ENCODE data around the gene KIT. TPM values are rescaled to one million over a fixed set of nuclear protein-coding genes. Genes with fewer than 3 reads are reported as not detected.

KIT gene
- total RNA-seq, 2 experiments from 2014 or later: 0.29 to 0.79 TPM

DNA sequence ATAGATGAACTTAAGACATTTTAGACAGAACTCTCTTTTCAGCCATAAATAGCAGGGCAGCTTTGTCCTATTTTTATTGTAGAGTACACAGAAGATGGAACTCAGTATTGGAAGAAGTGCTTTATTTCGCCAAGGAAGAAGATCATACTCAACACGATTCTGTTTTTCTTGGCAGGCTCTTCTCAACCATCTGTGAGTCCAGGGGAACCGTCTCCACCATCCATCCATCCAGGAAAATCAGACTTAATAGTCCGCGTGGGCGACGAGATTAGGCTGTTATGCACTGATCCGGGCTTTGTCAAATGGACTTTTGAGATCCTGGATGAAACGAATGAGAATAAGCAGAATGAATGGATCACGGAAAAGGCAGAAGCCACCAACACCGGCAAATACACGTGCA lies 37.6 kb downstream of the KIT start:
- H3K4me1 Mint-ChIP-seq: no peaks in the 10 kb centered on the region
- H3K4me3 Mint-ChIP-seq: no peak overlapping the region
- ChIA-PET POLR2A (no interaction called here), CTCF (no interaction called here)
- H3K9me3 Mint-ChIP-seq: no peaks in the 10 kb centered on the region
- no peak overlapping the region for H3K27ac Mint-ChIP-seq
- no peak for DNase-seq
- peaks cover 7% of the 10 kb centered on the region for H3K27me3 Mint-ChIP-seq
- H3K36me3 Mint-ChIP-seq (ENCODE audit: low read depth): no peaks in the 10 kb centered on the region

DNA sequence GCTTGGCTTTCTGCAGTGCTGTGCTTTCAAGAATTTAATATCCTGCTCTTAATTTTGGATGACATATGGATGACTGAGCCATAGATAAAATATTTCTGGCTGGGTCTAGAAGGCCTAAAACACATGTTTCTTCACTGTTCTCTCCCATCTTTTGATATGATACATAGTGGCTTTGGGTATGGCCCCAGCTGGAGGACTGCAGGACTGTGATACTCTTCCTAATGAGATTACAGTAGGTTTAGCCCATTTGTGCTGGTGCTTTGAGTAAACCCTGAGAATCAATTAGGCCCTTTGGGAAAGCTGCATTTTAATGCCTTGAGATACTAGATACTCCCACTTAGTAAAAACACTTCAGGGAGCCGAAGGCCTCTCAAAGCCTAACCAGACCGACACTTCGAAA lies 38.0 kb downstream of the KIT start:
- H3K27me3 Mint-ChIP-seq: peaks cover 7% of the 10 kb centered on the region
- POLR2A ChIA-PET: no interaction called here
- DNase-seq: no peak
- H3K9me3 Mint-ChIP-seq: no peaks in the 10 kb centered on the region
- H3K4me3 Mint-ChIP-seq: no peak overlapping the region
- no peaks in the 10 kb centered on the region for H3K36me3 Mint-ChIP-seq (ENCODE audit: low read depth)
- no peak overlapping the region for H3K27ac Mint-ChIP-seq
- CTCF ChIA-PET: no interaction called here
- H3K4me1 Mint-ChIP-seq: no peaks in the 10 kb centered on the region

DNA sequence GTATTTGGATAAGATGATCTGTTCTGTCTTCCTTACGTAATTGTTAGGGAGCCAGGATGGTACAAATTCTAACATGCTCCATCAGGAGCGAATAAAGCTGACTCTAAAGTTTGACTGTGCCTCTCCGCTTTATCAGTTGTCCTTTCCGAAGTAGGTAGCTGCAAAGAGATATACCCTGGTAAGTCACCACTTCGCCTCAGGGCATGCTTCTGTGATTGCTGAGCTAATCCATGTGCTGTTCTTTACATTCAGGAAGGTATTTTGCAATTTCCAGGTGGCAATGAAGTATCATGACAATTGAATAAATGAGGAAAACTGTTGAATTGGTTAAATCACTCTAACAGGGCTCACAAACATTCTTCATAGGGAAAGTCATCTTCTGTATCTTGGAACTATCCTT lies 38.9 kb downstream of the KIT start:
- no peak for DNase-seq
- Mint-ChIP-seq H3K4me3 (no peak overlapping the region), H3K4me1 (no peaks in the 10 kb centered on the region), H3K27me3 (peaks cover 7% of the 10 kb centered on the region), H3K9me3 (no peaks in the 10 kb centered on the region), H3K27ac (no peak overlapping the region), H3K36me3 (ENCODE audit: low read depth) (no peaks in the 10 kb centered on the region)
- ChIA-PET CTCF (interaction anchor here (0.5 kb wide), 1 partner anchor 15 kb away, joined by 5 read pairs; no protein-coding TSS in a partner anchor), POLR2A (no interaction called here)

DNA sequence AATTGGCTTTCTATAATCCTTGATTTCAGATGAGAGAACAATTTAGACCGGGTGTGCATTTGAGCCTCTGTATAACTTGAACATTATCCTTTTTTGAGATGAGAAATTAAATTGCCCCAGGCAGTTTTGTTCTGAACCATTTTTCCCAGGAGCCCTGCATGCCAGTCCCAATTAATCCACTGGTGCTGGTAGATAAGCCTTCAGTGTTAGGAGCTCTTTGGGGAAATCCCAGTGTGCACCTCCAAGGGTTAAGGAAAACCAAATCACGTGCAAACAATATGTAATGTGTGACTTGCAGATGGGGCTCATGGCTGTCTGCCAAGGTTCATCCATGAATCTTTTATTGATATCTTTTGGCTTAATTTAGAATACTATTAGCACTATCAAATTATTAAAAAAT lies 43.2 kb downstream of the KIT start:
- Mint-ChIP-seq H3K4me1 (no peaks in the 10 kb centered on the region), H3K27ac (no peak overlapping the region), H3K27me3 (peaks cover 8% of the 10 kb centered on the region), H3K4me3 (no peak overlapping the region), H3K36me3 (ENCODE audit: low read depth) (no peaks in the 10 kb centered on the region), H3K9me3 (no peaks in the 10 kb centered on the region)
- ChIA-PET CTCF (no interaction called here), POLR2A (no interaction called here)
- DNase-seq: no peak

DNA sequence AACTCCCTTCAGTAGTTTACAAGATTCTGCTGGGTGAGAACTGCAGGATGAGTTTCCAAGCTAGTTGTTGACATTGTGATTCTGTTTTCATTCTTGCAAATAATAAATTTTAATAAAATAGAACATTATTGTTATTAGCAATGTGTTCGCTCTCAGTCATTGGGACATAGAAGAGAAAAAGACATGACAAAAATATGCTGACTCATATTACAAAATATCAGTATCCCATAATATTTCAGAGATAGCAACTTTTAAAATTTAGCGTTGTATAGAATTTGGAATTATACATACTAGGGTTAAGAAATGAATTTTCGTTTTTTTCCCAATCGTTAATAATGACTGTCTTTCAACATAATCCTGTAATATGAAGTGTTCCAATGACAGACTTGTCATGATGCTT lies 45.4 kb downstream of the KIT start:
- H3K27me3 Mint-ChIP-seq: peaks cover 8% of the 10 kb centered on the region
- no peak overlapping the region for H3K4me3 Mint-ChIP-seq
- H3K27ac Mint-ChIP-seq: no peak overlapping the region
- POLR2A ChIA-PET: no interaction called here
- DNase-seq: no peak
- no peaks in the 10 kb centered on the region for H3K4me1 Mint-ChIP-seq
- no peaks in the 10 kb centered on the region for H3K36me3 Mint-ChIP-seq (ENCODE audit: low read depth)
- CTCF ChIA-PET: no interaction called here
- H3K9me3 Mint-ChIP-seq: no peaks in the 10 kb centered on the region

DNA sequence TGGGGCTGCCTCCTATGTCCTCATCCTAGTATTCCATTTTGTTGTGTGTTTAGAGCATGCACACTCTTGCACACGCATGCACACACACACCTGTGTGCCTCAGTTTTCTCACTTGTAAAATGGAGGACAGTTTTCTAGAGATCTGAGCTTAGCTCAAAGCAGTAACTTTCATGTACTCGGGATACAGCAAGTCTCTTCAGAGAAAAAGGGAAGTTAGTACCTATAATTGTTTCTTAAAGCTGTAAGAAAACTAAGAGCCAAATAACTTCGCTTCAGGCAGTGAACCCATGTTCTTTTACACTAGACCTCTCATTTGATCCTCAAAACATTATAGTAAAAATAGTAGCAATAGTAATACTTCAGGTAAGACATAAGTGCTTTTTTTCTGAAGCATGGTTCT lies 49.6 kb downstream of the KIT start:
- Mint-ChIP-seq H3K27ac (no peak overlapping the region), H3K36me3 (ENCODE audit: low read depth) (no peaks in the 10 kb centered on the region), H3K4me3 (no peak overlapping the region), H3K27me3 (peaks cover 3% of the 10 kb centered on the region), H3K4me1 (peaks cover 11% of the 10 kb centered on the region), H3K9me3 (peaks cover 2% of the 10 kb centered on the region)
- ChIA-PET CTCF (interaction anchor here (0.6 kb wide), 1 partner anchor 301 kb away, joined by 3 read pairs; no protein-coding TSS in a partner anchor), POLR2A (no interaction called here)
- no peak for DNase-seq

DNA sequence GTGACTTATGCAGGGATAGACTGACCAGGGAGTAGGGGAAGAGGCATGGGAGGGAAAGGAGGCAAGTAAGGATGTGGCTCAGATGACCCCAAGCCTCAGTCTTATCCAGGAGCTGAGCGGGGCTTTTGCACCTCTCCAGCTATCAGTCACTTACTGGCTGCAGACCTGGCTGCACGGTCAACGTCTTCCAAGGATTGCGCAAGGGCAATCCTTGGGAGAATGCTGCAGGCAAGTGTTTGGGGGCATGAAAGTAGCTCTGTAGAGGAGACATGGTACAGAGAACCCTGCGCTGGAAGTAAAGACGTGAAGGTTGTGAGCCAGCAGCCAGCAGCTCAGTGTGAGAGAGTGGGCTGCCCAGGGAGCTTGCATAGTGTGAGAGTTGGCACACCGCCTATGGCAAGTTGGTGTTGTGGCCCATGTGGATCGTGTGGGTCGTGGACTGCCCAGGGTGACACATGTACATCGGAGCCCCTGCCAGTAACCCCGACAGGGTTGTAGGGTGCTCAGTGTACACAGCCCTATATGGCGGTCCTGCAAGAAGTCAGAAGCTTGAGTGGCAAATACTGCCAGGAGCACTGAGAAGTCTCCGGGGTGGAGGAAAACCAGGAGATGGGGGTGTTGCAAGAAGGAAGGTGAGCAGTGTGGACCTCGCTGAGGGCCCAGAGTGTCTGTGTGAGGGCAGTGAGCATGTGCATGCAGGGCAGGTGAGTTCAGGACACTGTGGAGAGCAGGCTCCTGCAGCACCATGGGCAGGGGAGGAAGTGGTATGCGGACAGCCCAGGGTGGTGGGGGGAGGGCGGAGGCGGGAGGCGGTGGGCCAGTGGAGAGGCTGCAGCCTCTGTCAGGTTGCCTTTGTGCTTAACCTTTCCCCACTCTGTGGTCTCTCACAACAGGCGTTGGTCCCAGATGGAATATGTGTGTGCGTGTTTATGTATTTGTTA lies 50.9 kb downstream of the KIT start:
- DNase-seq: no peak
- Mint-ChIP-seq H3K4me3 (no peak overlapping the region), H3K4me1 (peaks cover 11% of the 10 kb centered on the region), H3K9me3 (peaks cover 2% of the 10 kb centered on the region), H3K36me3 (ENCODE audit: low read depth) (no peaks in the 10 kb centered on the region), H3K27ac (no peak overlapping the region), H3K27me3 (peaks cover 4% of the 10 kb centered on the region)
- POLR2A ChIA-PET: no interaction called here
- CTCF ChIA-PET: no interaction called here

DNA sequence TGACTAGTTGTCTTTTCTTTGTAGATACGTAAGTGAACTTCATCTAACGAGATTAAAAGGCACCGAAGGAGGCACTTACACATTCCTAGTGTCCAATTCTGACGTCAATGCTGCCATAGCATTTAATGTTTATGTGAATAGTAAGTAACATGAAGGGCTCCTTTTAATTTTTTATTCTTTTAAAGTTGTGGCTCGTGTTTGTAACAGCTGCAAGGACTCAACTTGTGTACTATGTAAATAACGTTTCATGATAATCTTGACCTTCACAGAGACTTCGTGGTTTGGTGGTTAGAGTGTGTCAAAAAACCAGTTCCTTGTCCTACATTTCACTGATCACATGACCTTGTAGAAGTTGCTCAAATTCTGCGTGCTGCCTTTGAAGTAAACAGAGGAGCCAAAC lies 51.6 kb downstream of the KIT start:
- Mint-ChIP-seq H3K27ac (no peak overlapping the region), H3K36me3 (ENCODE audit: low read depth) (no peaks in the 10 kb centered on the region), H3K4me1 (peaks cover 11% of the 10 kb centered on the region), H3K4me3 (no peak overlapping the region), H3K27me3 (peaks cover 4% of the 10 kb centered on the region), H3K9me3 (peaks cover 2% of the 10 kb centered on the region)
- no peak for DNase-seq
- ChIA-PET POLR2A (no interaction called here), CTCF (interaction anchor here (1.2 kb wide), 1 partner anchor 38 kb away, joined by 3 read pairs; no protein-coding TSS in a partner anchor)

DNA sequence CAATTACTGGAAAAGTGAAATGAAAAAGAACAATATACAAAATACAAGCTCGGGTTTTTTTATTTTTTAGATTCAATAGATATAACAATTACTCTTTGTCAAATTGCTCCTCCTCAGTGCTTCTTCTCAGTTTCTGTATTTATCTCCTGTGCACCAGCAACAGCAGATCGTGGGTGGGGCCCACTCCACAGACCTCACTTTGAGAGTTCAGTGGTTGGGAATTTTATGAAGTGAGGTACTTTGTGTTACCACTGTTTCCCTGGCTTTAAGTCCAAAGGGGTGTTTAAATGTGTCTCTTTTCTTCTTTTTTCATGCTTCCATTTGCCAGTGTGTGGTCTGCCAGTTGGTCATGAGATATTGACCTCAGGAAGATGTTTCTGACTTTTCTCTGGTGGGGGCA lies 54.4 kb downstream of the KIT start:
- Mint-ChIP-seq H3K4me1 (peaks cover 11% of the 10 kb centered on the region), H3K4me3 (no peak overlapping the region), H3K27ac (no peak overlapping the region), H3K36me3 (ENCODE audit: low read depth) (no peaks in the 10 kb centered on the region), H3K9me3 (peaks cover 2% of the 10 kb centered on the region), H3K27me3 (peaks cover 8% of the 10 kb centered on the region)
- CTCF ChIA-PET: no interaction called here
- POLR2A ChIA-PET: no interaction called here
- DNase-seq: no peak

DNA sequence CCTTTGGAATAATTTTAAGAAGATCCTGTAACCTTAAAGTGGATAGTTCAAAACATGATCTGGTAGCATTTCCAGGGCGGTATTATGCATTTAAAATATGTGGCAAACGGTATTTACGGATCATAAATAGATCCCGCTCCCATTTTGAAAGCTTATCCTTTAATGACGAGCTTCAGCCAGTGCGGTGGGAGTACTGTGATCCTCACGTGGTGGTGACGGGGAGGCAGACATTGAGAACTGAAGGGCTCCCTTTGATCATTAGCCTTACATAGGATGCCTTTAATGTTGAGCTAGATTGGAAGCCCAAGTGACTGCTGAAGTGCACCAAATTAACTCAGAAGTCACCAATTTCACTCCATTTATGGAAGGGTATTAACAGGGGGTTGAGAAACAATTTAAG lies 56.9 kb downstream of the KIT start:
- peaks cover 7% of the 10 kb centered on the region for H3K4me1 Mint-ChIP-seq
- H3K9me3 Mint-ChIP-seq: peaks cover under 1% of the 10 kb centered on the region
- POLR2A ChIA-PET: no interaction called here
- no peak overlapping the region for H3K4me3 Mint-ChIP-seq
- peaks cover 8% of the 10 kb centered on the region for H3K27me3 Mint-ChIP-seq
- DNase-seq: no peak
- H3K36me3 Mint-ChIP-seq (ENCODE audit: low read depth): no peaks in the 10 kb centered on the region
- CTCF ChIA-PET: no interaction called here
- no peak overlapping the region for H3K27ac Mint-ChIP-seq

DNA sequence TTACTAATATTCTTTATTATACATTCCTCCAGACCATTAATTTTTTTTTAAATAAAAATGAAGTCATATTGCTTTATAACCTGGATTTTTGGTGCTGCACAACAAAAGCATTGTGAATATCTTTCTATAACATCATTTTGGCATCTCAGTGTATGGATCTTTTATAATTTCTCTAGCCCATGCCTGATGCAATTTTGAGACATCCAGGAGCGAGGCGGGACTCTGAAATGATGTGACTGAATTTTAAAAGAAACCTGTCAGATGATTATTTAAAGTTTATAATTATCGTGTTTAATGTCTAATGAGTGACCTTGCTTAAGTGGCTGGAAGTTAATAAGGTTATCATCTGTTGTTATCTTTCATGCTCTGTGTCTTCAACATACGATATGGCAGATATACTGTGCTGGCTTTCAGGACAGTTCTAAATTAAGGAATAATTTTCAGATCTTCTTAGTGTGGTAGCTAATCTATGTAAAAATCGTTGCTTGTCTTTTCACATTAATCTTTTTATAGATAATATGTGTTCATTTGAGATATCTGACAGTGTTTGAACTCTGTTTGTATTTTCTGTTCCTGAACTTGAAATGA lies 58.8 kb downstream of the KIT start:
- no peak overlapping the region for H3K4me3 Mint-ChIP-seq
- ChIA-PET CTCF (no interaction called here), POLR2A (no interaction called here)
- no peaks in the 10 kb centered on the region for H3K36me3 Mint-ChIP-seq (ENCODE audit: low read depth)
- DNase-seq: no peak
- no peaks in the 10 kb centered on the region for H3K4me1 Mint-ChIP-seq
- H3K27ac Mint-ChIP-seq: no peak overlapping the region
- no peaks in the 10 kb centered on the region for H3K9me3 Mint-ChIP-seq
- peaks cover 8% of the 10 kb centered on the region for H3K27me3 Mint-ChIP-seq

DNA sequence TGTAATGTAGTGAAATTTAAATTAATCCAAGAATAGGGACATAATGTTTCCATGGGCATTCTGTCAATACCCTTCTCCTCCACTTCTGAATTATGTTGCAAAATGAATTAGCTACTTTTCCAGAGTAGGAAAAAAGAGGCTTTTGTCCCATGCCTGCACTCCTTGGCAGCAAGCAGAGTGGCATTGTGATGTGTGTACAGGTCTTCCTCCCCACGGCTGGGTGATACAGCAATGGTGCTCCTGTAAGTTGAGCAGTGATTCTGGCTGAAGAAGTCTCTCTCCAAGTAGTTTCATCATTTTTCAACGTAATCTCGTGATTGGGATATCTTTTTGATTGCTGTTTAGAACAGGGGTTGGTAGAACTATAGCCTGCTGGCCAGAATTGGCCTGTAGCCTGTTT lies 59.9 kb downstream of the KIT start:
- Mint-ChIP-seq H3K27ac (no peak overlapping the region), H3K4me1 (no peaks in the 10 kb centered on the region), H3K36me3 (ENCODE audit: low read depth) (no peaks in the 10 kb centered on the region), H3K9me3 (no peaks in the 10 kb centered on the region), H3K27me3 (peaks cover 8% of the 10 kb centered on the region), H3K4me3 (no peak overlapping the region)
- ChIA-PET POLR2A (no interaction called here), CTCF (no interaction called here)
- no peak for DNase-seq

DNA sequence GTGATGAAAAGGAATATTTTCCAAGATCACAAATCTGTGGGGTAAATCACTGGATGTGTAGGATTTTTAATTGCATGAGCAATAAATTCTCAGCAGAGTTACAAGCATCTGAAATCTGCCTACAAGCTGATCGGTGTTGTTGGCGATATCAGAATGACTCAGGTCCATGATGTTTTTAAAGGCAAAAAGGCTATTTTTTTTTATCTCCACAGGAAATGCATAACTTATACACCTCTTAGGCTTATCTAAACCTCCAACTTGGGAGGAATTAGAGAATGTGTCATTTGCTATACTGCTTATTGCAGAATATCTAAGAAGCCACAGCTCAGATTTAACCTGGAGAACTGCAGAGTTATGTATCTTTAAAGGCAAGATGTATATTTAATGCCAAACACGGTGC lies 61.6 kb downstream of the KIT start:
- DNase-seq: no peak
- Mint-ChIP-seq H3K4me1 (no peaks in the 10 kb centered on the region), H3K27me3 (peaks cover 7% of the 10 kb centered on the region), H3K36me3 (ENCODE audit: low read depth) (no peaks in the 10 kb centered on the region), H3K27ac (no peak overlapping the region), H3K9me3 (no peaks in the 10 kb centered on the region), H3K4me3 (no peak overlapping the region)
- ChIA-PET CTCF (no interaction called here), POLR2A (no interaction called here)

DNA sequence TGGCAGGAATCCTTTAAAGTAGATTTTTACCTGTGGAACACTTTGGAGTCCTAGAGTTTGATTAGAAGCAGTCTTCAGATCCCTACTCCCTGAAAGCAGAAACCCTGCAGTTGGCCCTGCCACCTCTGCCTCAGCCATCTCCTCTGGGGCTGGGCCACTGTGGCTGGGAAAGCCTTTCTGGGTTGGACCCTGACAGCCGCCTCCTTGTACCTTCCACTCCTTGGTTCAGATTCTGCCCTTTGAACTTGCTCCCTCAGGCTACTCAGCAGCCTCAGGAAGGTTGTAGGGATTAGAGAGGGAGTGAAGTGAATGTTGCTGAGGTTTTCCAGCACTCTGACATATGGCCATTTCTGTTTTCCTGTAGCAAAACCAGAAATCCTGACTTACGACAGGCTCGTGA lies 65.5 kb downstream of the KIT start:
- H3K4me3 Mint-ChIP-seq: no peak overlapping the region
- H3K27me3 Mint-ChIP-seq: no peaks in the 10 kb centered on the region

More for the DNA sequence above, 65.5 kb downstream of the KIT start:
- Mint-ChIP-seq H3K4me1 (no peaks in the 10 kb centered on the region), H3K27ac (no peak overlapping the region), H3K36me3 (ENCODE audit: low read depth) (no peaks in the 10 kb centered on the region), H3K9me3 (no peaks in the 10 kb centered on the region)
- ChIA-PET POLR2A (no interaction called here), CTCF (no interaction called here)
- DNase-seq: no peak
